PC-3 (cell line): Measurements from ENCODE around the gene ADAMTSL5. TPM values are rescaled to one million over a fixed set of nuclear protein-coding genes. Genes with fewer than 3 reads are reported as not detected.

Experiments used
- ATAC-seq: fragments of 200-7000 bp; cut with Tn5 transposase; 2 replicates; pipeline ENCODE4 v1.9.1; 2020; ENCODE audit warnings: mild to moderate bottlenecking, moderate library complexity
- BruUV-seq: library from RNA; stranded (reverse); fragments of 400-500 nt; replicated peaks from 2 replicates; lab custom pipeline; 2021; lab: Mats Ljungman, UMichigan
- CTCF ChIA-PET: fragments of 300-600 bp; sonication (Branson Sonifier 250); formaldehyde crosslinking; loops from one replicate; lab custom pipeline; 2022; ENCODE audit warnings: antibody characterized with exemption; lab: Charles Lee
- POLR2A ChIA-PET: fragments of 300-600 bp; sonication (Branson Sonifier 250); formaldehyde crosslinking; loops from one replicate; lab custom pipeline; 2022; ENCODE audit warnings: antibody characterized with exemption; ENCODE audit not compliant: unreplicated experiment; lab: Charles Lee
- DNase-seq: peaks from one replicate; pipeline ENCODE4 v3.0.0-alpha.2; 2015
- H2AFZ ChIP-seq: fragments of 300-600 bp; sonication (generic); 2 replicates; pipeline ENCODE4 v1.6.0; 2016; ENCODE audit warnings: antibody characterized with exemption, low read length
- H3F3A ChIP-seq: fragments of 300-600 bp; sonication (generic); one replicate; pipeline ENCODE4 v1.6.0; 2017; ENCODE audit warnings: antibody characterized with exemption, low read length, control low read depth, mild to moderate bottlenecking; ENCODE audit not compliant: unreplicated experiment
- H3K27ac ChIP-seq: fragments of 300-600 bp; sonication (generic); 2 replicates; pipeline ENCODE4 v1.5.1; 2016; ENCODE audit warnings: mild to moderate bottlenecking, low read length
- H3K27me3 ChIP-seq: fragments of 300-600 bp; sonication (generic); 2 replicates; pipeline ENCODE4 v1.6.1; 2016; ENCODE audit warnings: low read length, mixed read lengths
- H3K36me3 ChIP-seq: fragments of 300-600 bp; sonication (generic); 2 replicates; pipeline ENCODE4 v1.6.1; 2016; ENCODE audit warnings: low read depth, mixed run types, low read length, mixed read lengths
- H3K4me1 ChIP-seq: fragments of 300-600 bp; sonication (generic); 2 replicates; pipeline ENCODE4 v1.5.1; 2016; ENCODE audit warnings: low read length; ENCODE audit not compliant: insufficient read depth
- H3K4me2 ChIP-seq: fragments of 300-600 bp; sonication (generic); 2 replicates; pipeline ENCODE4 v1.6.0; 2016; ENCODE audit warnings: low read length
- H3K4me3 ChIP-seq: fragments of 300-600 bp; sonication (generic); 2 replicates; pipeline ENCODE4 v1.5.1; 2016; ENCODE audit warnings: mild to moderate bottlenecking, low read length, mixed read lengths
- H3K79me2 ChIP-seq: fragments of 300-600 bp; sonication (generic); 2 replicates; pipeline ENCODE4 v1.6.1; 2017; ENCODE audit warnings: low read length, mixed read lengths
- H3K9ac ChIP-seq: fragments of 300-600 bp; sonication (generic); 2 replicates; pipeline ENCODE4 v1.6.0; 2016; ENCODE audit warnings: mild to moderate bottlenecking, low read length
- H3K9me2 ChIP-seq: fragments of 300-600 bp; sonication (generic); replicated peaks from 2 replicates; pipeline ENCODE4 v1.6.1; 2016; ENCODE audit warnings: mixed run types, low read length, mixed read lengths
- H3K9me3 ChIP-seq: fragments of 300-600 bp; sonication (generic); 2 replicates; pipeline ENCODE4 v1.6.1; 2016; ENCODE audit warnings: low read length, mixed read lengths
- H4K20me1 ChIP-seq: fragments of 300-600 bp; sonication (generic); 2 replicates; pipeline ENCODE4 v1.6.1; 2016; ENCODE audit warnings: low read length, mixed read lengths
- EZH2 ChIP-seq: fragments of 300-600 bp; sonication (generic); IDR thresholded peaks from one replicate; pipeline ENCODE4 v1.6.1; 2017; ENCODE audit warnings: antibody characterized with exemption, mild to moderate bottlenecking, low read length; ENCODE audit not compliant: unreplicated experiment
- EZH2phosphoT487 ChIP-seq: fragments of 300-600 bp; sonication (generic); IDR thresholded peaks from 2 replicates; pipeline ENCODE4 v1.6.1; 2018; ENCODE audit warnings: mild to moderate bottlenecking, antibody characterized with exemption, low read length, borderline replicate concordance
- intact Hi-C: fragments of 100-400 bp; cut with micrococcal nuclease; formaldehyde crosslinking; loops from 2 replicates; pipeline ENCODE4 v1.9.0; 2023
- total RNA-seq: library from RNA; depleted of rRNA; stranded (reverse); fragments of >200 nt; gene quantifications from 2 replicates; pipeline ENCODE4 v1.2.3, GENCODE V29; 2014
- TF ChIP-seq, protein P1 (sequence below): fragments of 300-600 bp; sonication (generic); conservative IDR thresholded peaks from 2 replicates; pipeline ENCODE4 v1.5.1; 2017; ENCODE audit warnings: antibody characterized with exemption, low read depth, mild to moderate bottlenecking, low read length

The ADAMTSL5 gene
- total RNA-seq, 1 experiment from 2014 or later = 5.0 TPM

DNA sequence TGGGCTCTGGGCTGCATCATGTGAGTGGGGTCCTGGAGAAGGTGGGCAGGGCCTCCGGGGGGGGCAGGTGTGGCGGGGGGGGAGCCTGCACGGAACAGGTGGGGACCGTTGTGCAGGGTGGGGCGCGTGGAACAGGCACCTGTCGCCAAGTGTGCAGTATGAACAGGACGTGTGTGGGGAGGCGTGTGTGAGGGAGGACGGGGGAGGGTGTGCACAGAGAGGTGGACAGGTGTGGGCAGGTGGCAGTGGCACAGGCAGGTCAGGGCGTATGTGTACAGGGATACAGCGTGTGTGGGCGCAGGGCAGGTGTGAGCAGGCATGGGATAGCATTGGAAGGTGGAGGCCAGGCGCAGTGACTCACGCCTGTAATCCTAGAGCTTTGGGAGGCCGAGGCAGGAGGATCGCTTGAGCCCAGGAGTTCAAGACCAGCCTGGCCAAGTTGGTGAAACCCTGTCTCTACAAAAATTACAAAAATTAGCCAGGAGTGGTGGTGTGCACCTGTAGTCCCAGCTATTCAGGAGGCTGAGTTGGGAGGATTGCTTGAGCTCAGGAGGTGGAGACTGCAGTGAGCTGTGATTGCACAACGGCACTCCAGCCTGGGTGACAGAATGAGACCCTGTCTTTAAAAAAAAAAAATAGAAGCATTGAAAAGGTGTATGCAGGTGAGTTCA, 14.3 kb upstream of the ADAMTSL5 start:
- H3K9me2 ChIP-seq = no peaks in the 10 kb centered on the region
- no peak overlapping the region for H3K9ac ChIP-seq
- intact Hi-C loops = no loop called here
- H3K27me3 ChIP-seq = no peaks in the 10 kb centered on the region
- no peak overlapping the region for H3K4me2 ChIP-seq
- TF ChIP-seq, protein P1, sequence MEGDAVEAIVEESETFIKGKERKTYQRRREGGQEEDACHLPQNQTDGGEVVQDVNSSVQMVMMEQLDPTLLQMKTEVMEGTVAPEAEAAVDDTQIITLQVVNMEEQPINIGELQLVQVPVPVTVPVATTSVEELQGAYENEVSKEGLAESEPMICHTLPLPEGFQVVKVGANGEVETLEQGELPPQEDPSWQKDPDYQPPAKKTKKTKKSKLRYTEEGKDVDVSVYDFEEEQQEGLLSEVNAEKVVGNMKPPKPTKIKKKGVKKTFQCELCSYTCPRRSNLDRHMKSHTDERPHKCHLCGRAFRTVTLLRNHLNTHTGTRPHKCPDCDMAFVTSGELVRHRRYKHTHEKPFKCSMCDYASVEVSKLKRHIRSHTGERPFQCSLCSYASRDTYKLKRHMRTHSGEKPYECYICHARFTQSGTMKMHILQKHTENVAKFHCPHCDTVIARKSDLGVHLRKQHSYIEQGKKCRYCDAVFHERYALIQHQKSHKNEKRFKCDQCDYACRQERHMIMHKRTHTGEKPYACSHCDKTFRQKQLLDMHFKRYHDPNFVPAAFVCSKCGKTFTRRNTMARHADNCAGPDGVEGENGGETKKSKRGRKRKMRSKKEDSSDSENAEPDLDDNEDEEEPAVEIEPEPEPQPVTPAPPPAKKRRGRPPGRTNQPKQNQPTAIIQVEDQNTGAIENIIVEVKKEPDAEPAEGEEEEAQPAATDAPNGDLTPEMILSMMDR = no peak
- TF ChIP-seq EZH2 (no peak), EZH2phosphoT487 (no peak)
- no peak overlapping the region for H3K4me3 ChIP-seq
- no peaks in the 10 kb centered on the region for H3K4me1 ChIP-seq
- no peaks in the 10 kb centered on the region for H3F3A ChIP-seq
- no peaks in the 10 kb centered on the region for H4K20me1 ChIP-seq
- no TSS peak for BruUV-seq
- H3K36me3 ChIP-seq = no peaks in the 10 kb centered on the region
- ATAC-seq (no peak), DNase-seq (no peak)
- H3K27ac ChIP-seq = no peak overlapping the region
- ChIA-PET CTCF (no interaction called here), POLR2A (no interaction called here)
- H3K79me2 ChIP-seq = no peaks in the 10 kb centered on the region
- no peaks in the 10 kb centered on the region for H3K9me3 ChIP-seq
- H2AFZ ChIP-seq = no peak overlapping the region

DNA sequence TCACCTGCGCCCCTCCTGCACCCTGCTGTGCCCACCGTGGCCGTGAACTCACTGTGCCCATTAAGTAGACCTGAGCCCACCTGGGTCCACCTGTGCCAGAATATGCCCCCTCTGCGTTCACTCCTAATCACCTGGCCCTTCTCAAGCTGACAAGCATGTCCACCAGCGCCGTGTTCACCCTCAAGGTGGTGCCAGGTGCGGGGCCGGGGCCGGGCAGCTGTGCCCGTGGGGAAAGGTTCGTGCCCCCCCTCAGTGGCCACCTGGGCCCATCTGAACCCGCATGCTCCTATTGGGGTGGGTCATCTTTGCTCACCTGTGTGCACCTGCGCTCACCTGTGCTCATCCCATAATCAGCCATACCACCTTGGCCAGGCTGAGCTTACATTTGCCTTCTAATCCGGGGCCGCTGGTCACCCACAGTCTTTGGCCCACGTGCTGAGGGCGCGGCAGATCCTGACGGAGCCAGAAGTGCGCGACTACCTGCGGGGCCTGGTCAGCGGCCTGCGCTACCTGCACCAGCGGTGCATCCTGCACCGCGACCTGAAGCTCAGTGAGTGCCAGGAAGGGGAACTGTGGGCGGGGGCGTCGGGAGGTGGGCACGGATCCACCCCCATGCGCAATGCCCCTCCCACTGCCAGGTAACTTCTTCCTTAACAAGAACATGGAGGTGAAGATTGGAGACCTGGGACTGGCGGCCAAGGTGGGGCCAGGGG, 13.4 kb upstream of the ADAMTSL5 start:
- Histone ChIP-seq H3K36me3 (no peaks in the 10 kb centered on the region), H3K4me1 (no peaks in the 10 kb centered on the region), H3K4me2 (no peak overlapping the region), H3F3A (no peaks in the 10 kb centered on the region), H3K9me2 (no peaks in the 10 kb centered on the region), H3K27ac (no peak overlapping the region), H3K9me3 (no peaks in the 10 kb centered on the region), H2AFZ (no peak overlapping the region), H3K27me3 (no peaks in the 10 kb centered on the region), H3K4me3 (no peak overlapping the region), H3K79me2 (no peaks in the 10 kb centered on the region), H4K20me1 (no peaks in the 10 kb centered on the region), H3K9ac (no peak overlapping the region)
- no peak for TF ChIP-seq EZH2
- TF ChIP-seq EZH2phosphoT487 = no peak
- TF ChIP-seq, protein P1 = no peak
- intact Hi-C loops = no loop called here
- ATAC-seq (no peak), DNase-seq (no peak)
- CTCF ChIA-PET = no interaction called here
- no TSS peak for BruUV-seq
- POLR2A ChIA-PET = no interaction called here

DNA sequence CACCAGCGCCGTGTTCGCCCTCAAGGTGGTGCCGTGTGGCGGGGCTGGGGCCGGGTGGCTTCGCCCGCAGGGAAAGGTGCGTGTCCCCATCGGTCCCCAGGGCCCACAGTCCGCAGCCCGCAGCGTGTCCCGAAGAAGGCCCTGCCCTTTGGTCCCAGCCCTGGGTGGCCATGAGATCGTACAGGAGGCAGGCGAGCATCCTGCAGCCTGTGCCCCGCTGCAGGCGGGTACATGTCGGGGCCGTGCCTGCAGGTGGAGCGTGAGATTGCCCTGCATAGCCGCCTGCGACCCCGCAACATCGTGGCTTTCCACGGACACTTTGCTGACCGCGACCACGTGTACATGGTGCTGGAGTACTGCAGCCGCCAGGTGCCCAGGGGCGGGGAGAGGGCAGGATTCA, 12.5 kb upstream of the ADAMTSL5 start:
- Histone ChIP-seq H3K4me3 (no peak overlapping the region), H3K9me3 (no peaks in the 10 kb centered on the region), H3K27ac (no peak overlapping the region), H3K27me3 (no peaks in the 10 kb centered on the region), H3K79me2 (no peaks in the 10 kb centered on the region), H3K4me1 (no peaks in the 10 kb centered on the region), H3K9ac (no peak overlapping the region), H3F3A (no peaks in the 10 kb centered on the region), H3K4me2 (no peak overlapping the region), H3K36me3 (no peaks in the 10 kb centered on the region), H3K9me2 (no peaks in the 10 kb centered on the region), H2AFZ (no peak overlapping the region), H4K20me1 (no peaks in the 10 kb centered on the region)
- no TSS peak for BruUV-seq
- CTCF ChIA-PET = no interaction called here
- DNase-seq (no peak), ATAC-seq (no peak)
- POLR2A ChIA-PET = no interaction called here
- TF ChIP-seq, protein P1 = no peak
- TF ChIP-seq EZH2 (no peak), EZH2phosphoT487 (no peak)
- intact Hi-C loops = no loop called here
